Vagina (tissue), 2 donors: ENCODE measurements around the gene LHPP.

Experiments
- POLR2A ChIP-seq, 2 donors: fragments of 450-650 bp; IDR thresholded peaks; one replicate each; pipeline ENCODE4 v1.6.1; 2017; ENCODE audit warnings: antibody characterized with exemption in 2 of 2, mild to moderate bottlenecking in 2 of 2, moderate library complexity in 2 of 2
- TF ChIP-seq, protein P1 (sequence below), 3 experiments: fragments of 450-650 bp in 2 of 3; fragments of 200-600 bp in 1 of 3; sonication (generic) in 1 of 3; IDR thresholded peaks; one replicate each; pipeline ENCODE4 v1.5.1; 2017 to 2019; ENCODE audit warnings: antibody characterized with exemption in 3 of 3, mild to moderate bottlenecking in 2 of 3, moderate library complexity in 2 of 3

DNA sequence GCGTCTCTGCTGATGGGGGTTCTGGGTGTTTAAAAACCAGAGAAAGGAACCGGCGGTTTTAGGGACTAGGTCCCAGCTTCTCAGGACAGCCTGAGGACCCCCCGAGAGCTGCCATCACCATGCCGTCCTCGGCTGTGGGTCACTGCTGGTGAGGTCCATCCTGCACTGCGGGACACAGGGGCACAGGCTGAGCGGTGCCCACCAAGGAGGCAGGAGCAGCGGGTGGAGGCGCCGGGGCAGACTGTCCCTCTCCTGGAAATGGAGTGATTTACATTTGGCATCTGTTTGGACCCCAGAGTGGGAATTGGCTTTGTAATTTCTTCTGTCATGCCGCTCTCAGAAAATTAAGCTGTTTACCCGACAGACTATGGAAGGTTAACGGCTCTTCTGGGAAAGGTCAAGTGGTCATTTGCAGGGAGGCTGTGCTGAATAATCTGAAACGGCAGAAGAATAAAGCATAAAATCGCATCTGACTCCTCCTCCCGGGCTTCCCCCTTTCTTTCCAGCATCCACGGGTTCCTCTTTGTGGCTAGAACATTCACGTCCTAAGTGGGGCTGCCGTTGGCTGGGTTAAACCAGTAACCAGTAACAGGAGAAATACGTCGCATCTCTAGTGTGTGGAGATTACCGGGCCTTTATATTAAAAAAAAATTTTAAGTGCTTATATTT, 31.7 kb downstream of the LHPP start:
- TF ChIP-seq, protein P1, sequence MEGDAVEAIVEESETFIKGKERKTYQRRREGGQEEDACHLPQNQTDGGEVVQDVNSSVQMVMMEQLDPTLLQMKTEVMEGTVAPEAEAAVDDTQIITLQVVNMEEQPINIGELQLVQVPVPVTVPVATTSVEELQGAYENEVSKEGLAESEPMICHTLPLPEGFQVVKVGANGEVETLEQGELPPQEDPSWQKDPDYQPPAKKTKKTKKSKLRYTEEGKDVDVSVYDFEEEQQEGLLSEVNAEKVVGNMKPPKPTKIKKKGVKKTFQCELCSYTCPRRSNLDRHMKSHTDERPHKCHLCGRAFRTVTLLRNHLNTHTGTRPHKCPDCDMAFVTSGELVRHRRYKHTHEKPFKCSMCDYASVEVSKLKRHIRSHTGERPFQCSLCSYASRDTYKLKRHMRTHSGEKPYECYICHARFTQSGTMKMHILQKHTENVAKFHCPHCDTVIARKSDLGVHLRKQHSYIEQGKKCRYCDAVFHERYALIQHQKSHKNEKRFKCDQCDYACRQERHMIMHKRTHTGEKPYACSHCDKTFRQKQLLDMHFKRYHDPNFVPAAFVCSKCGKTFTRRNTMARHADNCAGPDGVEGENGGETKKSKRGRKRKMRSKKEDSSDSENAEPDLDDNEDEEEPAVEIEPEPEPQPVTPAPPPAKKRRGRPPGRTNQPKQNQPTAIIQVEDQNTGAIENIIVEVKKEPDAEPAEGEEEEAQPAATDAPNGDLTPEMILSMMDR (IDR thresholded peaks at IDR 0.05) = no peak
- TF ChIP-seq POLR2A (IDR thresholded peaks at IDR 0.05) = no peak
